Activated T-cell treated with anti-CD3 and anti-CD28 coated beads for 48 hours (primary cell): ENCODE results near the gene ST3GAL4.

ENCODE experiments used
- DNase-seq: peaks from one replicate; pipeline ENCODE4 v3.0.0-alpha.2; 2020; ENCODE audit warnings: low read depth

ST3GAL4 gene

GRCh38 chr11:126408901-126409619 is 53.6 kb downstream of the ST3GAL4 start:
- no peak for DNase-seq

GRCh38 chr11:126409620-126409985 is 54.1 kb downstream of the ST3GAL4 start:
- no peak for DNase-seq

- DNase-seq, result no peak
Observed at GRCh38 chr11:126410649-126411048, 55.2 kb downstream of the ST3GAL4 start.

- no peak for DNase-seq
Observed at GRCh38 chr11:126411971-126412381, 56.5 kb downstream of the ST3GAL4 start.

- DNase-seq, result no peak
Observed at GRCh38 chr11:126413426-126413825, 57.9 kb downstream of the ST3GAL4 start.

GRCh38 chr11:126413843-126414405 is 58.4 kb downstream of the ST3GAL4 start:
- DNase-seq, result no peak

GRCh38 chr11:126414615-126415014 is 59.1 kb downstream of the ST3GAL4 start:
- DNase-seq, result no peak

- DNase-seq, result no peak
Observed at GRCh38 chr11:126415128-126415527, 59.6 kb downstream of the ST3GAL4 start.

- no peak for DNase-seq
Observed at GRCh38 chr11:126415669-126416420, 60.4 kb downstream of the ST3GAL4 start.

GRCh38 chr11:126416542-126417090 is 61.1 kb downstream of the ST3GAL4 start:
- peak; percentile 70 for DNase-seq

- no peak for DNase-seq
Observed at GRCh38 chr11:126417091-126417862, 61.8 kb downstream of the ST3GAL4 start.

- no peak for DNase-seq
Observed at GRCh38 chr11:126418887-126419286, 63.4 kb downstream of the ST3GAL4 start.

- no peak for DNase-seq
Observed at GRCh38 chr11:126419801-126420697, 64.6 kb downstream of the ST3GAL4 start.

GRCh38 chr11:126420698-126421256 is 65.3 kb downstream of the ST3GAL4 start:
- DNase-seq, result no peak

GRCh38 chr11:126421271-126421671 is 65.8 kb downstream of the ST3GAL4 start:
- DNase-seq, result no peak

GRCh38 chr11:126422446-126422845 is 67.0 kb downstream of the ST3GAL4 start:
- DNase-seq, result no peak

- no peak for DNase-seq
Observed at GRCh38 chr11:126423154-126423553, 67.7 kb downstream of the ST3GAL4 start.

- no peak for DNase-seq
Observed at GRCh38 chr11:126423743-126424142, 68.3 kb downstream of the ST3GAL4 start.

GRCh38 chr11:126424471-126425039 is 69.1 kb downstream of the ST3GAL4 start:
- DNase-seq, result no peak

- DNase-seq, result no peak
Observed at GRCh38 chr11:126426106-126426505, 70.6 kb downstream of the ST3GAL4 start.
